K562 treated with DMSO at 1 percent for 12 hours (cell line): ENCODE results near the gene POLK. TPM values are rescaled to one million over a fixed set of nuclear protein-coding genes. Genes with fewer than 3 reads are reported as not detected.

ENCODE experiments used
- total RNA-seq: library from RNA; unstranded; fragments of 300-600 nt; gene quantifications from 2 replicates; pipeline ENCODE4 v1.2.3, GENCODE V29; 2022; ENCODE audit not compliant: insufficient read depth

Gene POLK
- total RNA-seq = 1.7 and 9.3 TPM in 2 replicates

DNA sequence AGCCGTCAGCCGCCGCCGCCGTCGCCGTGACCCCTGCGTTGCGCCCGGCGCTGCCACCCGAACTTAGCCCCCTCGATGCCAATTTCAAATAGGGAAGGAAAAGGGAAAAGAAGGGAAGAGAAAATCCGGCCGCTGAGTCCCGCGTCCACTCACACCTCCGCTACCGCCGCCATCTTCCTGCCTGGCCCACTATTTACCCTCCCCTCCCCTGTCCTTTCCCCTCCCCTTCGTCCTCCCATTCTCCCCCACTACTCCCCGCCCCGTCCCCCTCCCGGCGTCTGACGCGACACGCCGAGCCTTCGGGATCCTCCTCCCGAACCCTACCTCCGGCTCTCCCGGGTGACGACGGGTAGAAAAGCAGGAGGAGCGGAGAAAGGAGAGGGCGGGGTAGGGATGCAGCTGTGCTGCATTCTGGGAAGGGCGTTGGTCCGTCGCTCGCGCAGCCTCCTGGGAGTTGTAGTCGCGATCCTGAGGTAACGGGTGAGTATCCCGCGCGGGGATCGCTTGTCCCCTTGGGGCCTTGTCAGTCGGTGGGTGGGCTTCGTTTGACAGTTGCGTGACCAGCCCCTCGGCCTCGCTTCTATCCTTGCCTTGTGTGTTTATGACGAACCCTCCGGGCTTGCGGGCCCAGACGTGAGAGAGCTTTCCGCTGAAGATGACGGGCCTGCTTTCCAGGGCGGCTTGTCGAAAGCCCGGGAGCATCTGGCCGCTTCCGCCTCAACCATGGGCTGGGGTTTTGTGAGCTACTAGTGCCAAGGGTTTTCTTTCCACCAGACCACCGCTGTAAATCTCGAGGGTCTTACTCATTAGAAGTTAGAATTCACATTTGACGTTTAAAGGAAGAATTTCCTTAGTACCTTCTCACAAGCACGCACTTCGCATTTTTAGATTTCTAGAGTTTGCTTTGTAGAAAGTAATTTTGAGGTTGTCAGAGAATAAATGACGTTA is at the start of gene POLK, which contains the start of gene CERT1:
POLK (plus strand) TSS at position 457 of the 948 bp plus-strand sequence.
CERT1 (minus strand) TSS at position 195 of the 948 bp plus-strand sequence. CDS start 422 bp downstream, outside the sequence.

DNA sequence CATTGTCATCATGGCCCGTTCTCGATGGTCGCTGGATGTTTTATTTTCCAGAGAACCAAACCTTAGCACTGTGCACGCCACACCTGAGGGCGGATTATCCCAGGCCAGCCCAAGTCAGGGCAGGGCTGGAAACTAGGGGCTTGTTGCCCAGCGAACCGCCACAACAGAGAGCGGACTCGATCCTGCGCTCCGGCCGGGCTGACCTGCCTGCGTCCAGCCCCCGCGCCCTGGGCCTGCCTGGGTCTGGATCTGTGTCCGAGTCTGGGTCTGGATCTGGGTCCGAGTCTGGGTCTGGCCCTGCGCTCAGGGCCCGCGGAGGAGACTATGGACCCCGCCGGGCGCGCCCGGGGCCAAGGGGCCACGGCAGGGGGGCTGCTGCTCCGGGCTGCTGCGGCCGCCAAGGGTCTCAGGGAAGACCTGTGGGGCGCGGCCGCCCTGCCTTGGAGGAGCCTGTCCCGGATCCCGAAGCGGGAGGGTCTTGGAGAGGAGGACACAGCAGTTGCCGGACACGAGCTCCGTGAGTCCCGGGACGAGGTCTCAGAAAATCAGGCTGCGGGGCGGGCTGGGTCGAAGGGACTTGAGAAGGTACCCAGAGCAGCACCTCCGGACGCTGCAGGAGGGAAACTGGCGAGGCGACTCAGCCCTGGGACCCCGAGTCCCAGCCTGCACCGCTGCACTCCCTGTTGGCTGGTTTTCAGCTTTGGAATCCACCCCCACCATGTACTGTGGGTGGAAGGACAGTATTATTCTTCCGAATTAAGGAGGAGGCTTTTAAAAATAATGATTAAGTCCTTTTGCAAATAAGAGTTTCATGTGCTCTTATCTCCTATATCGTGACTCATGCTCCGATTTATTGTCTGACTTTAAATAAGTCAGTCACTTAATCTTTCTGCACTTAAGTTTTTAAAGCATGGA is 99.9 kb downstream of the POLK start, which contains the start of gene ANKDD1B:
ANKDD1B (plus strand) TSS at position 143 of the 915 bp plus-strand sequence; CDS start at position 325, 182 bp downstream.

Other genes starting within 250 kb of the POLK start
- gene HMGCR, start 174.7 kb upstream of the POLK start, total RNA-seq = 10.4 and 28.9 TPM in 2 replicates
- gene CERT1, start 262 bp upstream of the POLK start, total RNA-seq = 14.5 and 32.2 TPM in 2 replicates
- gene ANKDD1B, start 99.6 kb downstream of the POLK start, total RNA-seq = 0.48 TPM in 1 of 2 replicates, not detected in the other
- 13.2 and 23.1 TPM in 2 replicates for gene POC5, start 205.5 kb downstream of the POLK start, total RNA-seq